Lung (tissue), 12 donors: ENCODE measurements around the gene CHN2. TPM values are rescaled to one million over a fixed set of nuclear protein-coding genes. Genes with fewer than 3 reads are reported as not detected.
A peak's percentile ranks its signal among the peaks of the same experiment; 100 is the strongest.

Source experiments
- ATAC-seq: fragments of 200-7000 bp; cut with Tn5 transposase; one replicate; pipeline ENCODE4 v1.9.1; 2020; ENCODE audit warnings: moderate number of reproducible peaks; ENCODE audit not compliant: insufficient read depth, low FRiP score
- DNase-seq, 3 donors: peaks; one replicate each; pipeline ENCODE4 v3.0.0-alpha.2; 2013 to 2017
- H3K27ac ChIP-seq, 2 donors: one replicate each; pipeline ENCODE4 v1.5.1; 2013; ENCODE audit warnings: mild to moderate bottlenecking in 2 of 2, moderate library complexity in 2 of 2, control low read depth in 1 of 2, inconsistent platforms in 1 of 2, low read depth in 1 of 2, low read length in 1 of 2
- H3K27me3 ChIP-seq, 3 donors: one replicate each; pipeline ENCODE4 v1.5.1; 2013; ENCODE audit warnings: low read length in 2 of 3; ENCODE audit not compliant: control insufficient read depth in 3 of 3, insufficient read depth in 3 of 3
- H3K36me3 ChIP-seq, 4 donors: one replicate each; pipeline ENCODE4 v1.5.1; 2013; ENCODE audit warnings: low read length in 4 of 4, mild to moderate bottlenecking in 1 of 4, moderate library complexity in 1 of 4; ENCODE audit not compliant: control insufficient read depth in 4 of 4, insufficient read depth in 4 of 4
- H3K4me1 ChIP-seq, 5 donors: one replicate each; pipeline ENCODE4 v1.5.1; 2013; ENCODE audit warnings: low read length in 5 of 5, mild to moderate bottlenecking in 2 of 5, moderate library complexity in 1 of 5; ENCODE audit not compliant: control insufficient read depth in 5 of 5, insufficient read depth in 5 of 5
- H3K4me3 ChIP-seq: one replicate; pipeline ENCODE4 v1.5.1; 2013; ENCODE audit warnings: mild to moderate bottlenecking, control low read depth, moderate library complexity
- H3K9ac ChIP-seq, 2 donors: one replicate each; pipeline ENCODE4 v1.5.1; 2013; ENCODE audit warnings: low read length in 2 of 2, control low read depth in 1 of 2; ENCODE audit not compliant: insufficient read depth in 1 of 2
- H3K9me3 ChIP-seq, 4 donors: one replicate each; pipeline ENCODE4 v1.5.1; 2013; ENCODE audit warnings: low read length in 3 of 4, mild to moderate bottlenecking in 1 of 4, moderate library complexity in 1 of 4; ENCODE audit not compliant: control insufficient read depth in 4 of 4, insufficient read depth in 3 of 4
- CTCF ChIP-seq: IDR thresholded peaks from 2 replicates; pipeline ENCODE4 v1.5.1; 2012; ENCODE audit warnings: mild to moderate bottlenecking; ENCODE audit errors: control extremely low read depth, extremely low read depth
- WGBS, 2 donors: extraction: QIAGEN DNeasy Blood & Tissue Kit; methylation state at CpG; one replicate each; pipeline ENCODE4 v1.1.7; 2013; 5-methylcytosine and 5-hydroxymethylcytosine counted together
- polyA plus RNA-seq, 2 donors: library from polyadenylated mRNA; stranded (reverse); fragments of 200-250 nt; gene quantifications; one replicate each; pipeline ENCODE4 v1.2.1, GENCODE V29; 2013
- total RNA-seq, 2 donors: library from RNA; depleted of rRNA in 1 of 2; stranded (reverse); fragments of >200 nt in 1 of 2; gene quantifications; one replicate each; pipeline ENCODE4 v1.2.1, GENCODE V29; 2014 to 2021
- donor health status: control.
- donor health status: control.
- donor health status: Bipolar disorder and iron deficiency.
- donor health status: healthy.
- donor health status: DM: yes; HTN: yes; CAD: no.

Gene CHN2
- total and polyA plus RNA-seq, 4 donors = 3.2 to 11.0 (median 6.7) TPM

GRCh38 chr7:29483219-29484104 is 288.9 kb downstream of the CHN2 start:
- WGBS, 2 donors = 69 to 75% methylated on average over 11 of the region's 11 CpGs
- Histone ChIP-seq H3K4me3 (no peak overlapping the region), H3K27me3 (peaks cover 0 to 6% (median 0%) of the 10 kb centered on the region in 3 donors), H3K9me3 (no peaks in the 10 kb centered on the region), H3K36me3 (no peaks in the 10 kb centered on the region), H3K4me1 (peaks cover 5 to 61% (median 10%) of the 10 kb centered on the region in 5 donors), H3K27ac (no peak overlapping the region), H3K9ac (no peak overlapping the region)
- no peak for ATAC-seq
- TF ChIP-seq CTCF = no peak
- peak in 1 of 3 donors; percentile 45 for DNase-seq

GRCh38 chr7:29484280-29484679 is 289.7 kb downstream of the CHN2 start:
- no peak for ATAC-seq
- Histone ChIP-seq H3K4me3 (no peak overlapping the region), H3K27ac (no peak overlapping the region), H3K27me3 (peaks cover 0 to 6% (median 0%) of the 10 kb centered on the region in 3 donors), H3K9ac (no peak overlapping the region), H3K4me1 (peaks cover 5 to 59% (median 8%) of the 10 kb centered on the region in 5 donors), H3K36me3 (no peaks in the 10 kb centered on the region), H3K9me3 (no peaks in the 10 kb centered on the region)
- no peak for DNase-seq
- 96 to 99% methylated on average over 3 of the region's 3 CpGs for WGBS, 2 donors
- TF ChIP-seq CTCF = no peak

DNA sequence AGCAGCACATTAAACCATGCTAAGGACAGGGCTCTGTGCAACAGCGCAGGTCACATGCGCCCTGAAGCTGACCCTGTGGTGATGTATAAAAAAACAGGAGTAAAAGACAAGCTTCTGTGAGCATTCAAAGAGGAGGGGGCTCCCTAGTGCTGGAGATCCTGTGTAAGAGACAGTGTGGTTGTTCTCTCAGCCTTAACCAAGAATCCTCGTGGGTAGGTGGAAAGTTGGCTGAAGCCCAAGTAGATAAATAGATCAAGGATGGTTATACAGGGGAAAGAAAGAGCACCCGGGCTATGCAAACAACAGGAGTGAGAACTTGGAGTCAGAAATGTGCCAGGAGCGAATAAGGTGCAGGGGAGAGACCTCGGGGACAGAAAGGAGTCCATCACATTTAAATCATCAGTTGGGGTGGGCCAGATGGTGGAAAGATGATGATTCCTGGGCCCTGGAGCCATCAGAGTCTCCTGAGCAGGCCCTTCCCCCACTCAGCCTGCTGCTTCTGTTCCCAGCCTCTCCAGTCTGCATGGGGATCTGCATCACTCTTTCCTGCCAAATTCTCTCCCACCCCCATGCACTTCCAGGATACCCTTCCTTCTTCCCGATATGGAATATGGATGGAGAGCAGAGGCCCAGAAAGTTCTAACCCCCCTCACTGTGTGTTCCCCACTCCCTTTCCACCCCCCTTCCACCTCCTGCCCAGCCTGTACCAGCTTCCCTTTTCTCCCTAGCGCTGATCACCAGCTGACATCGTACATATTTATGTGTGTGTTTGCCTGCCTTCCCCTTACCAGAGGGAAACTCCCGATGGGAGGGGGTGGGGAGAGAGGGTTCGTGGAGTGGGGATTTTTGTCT is 291.0 kb downstream of the CHN2 start:
- no peak overlapping the region for H3K4me3 ChIP-seq
- ATAC-seq (no peak), DNase-seq (no peak)
- WGBS, 2 donors = 46 to 47% methylated on average over 11 of the region's 11 CpGs
- H3K27me3 ChIP-seq = peaks cover 0 to 6% (median 0%) of the 10 kb centered on the region in 3 donors
- peaks cover 0 to 46% (median 5%) of the 10 kb centered on the region in 5 donors for H3K4me1 ChIP-seq
- no peak overlapping the region for H3K27ac ChIP-seq
- no peaks in the 10 kb centered on the region for H3K9me3 ChIP-seq
- no peak overlapping the region for H3K9ac ChIP-seq
- H3K36me3 ChIP-seq = no peaks in the 10 kb centered on the region
- no peak for TF ChIP-seq CTCF
